G401.6 (cell line): ENCODE data around the gene FJX1.

Experiments
- FAIRE-seq: peaks from 2 replicates; lab custom pipeline; 2012; peaks lifted over from hg19 to GRCh38; lab: Jason Lieb, UNC

The FJX1 gene

DNA sequence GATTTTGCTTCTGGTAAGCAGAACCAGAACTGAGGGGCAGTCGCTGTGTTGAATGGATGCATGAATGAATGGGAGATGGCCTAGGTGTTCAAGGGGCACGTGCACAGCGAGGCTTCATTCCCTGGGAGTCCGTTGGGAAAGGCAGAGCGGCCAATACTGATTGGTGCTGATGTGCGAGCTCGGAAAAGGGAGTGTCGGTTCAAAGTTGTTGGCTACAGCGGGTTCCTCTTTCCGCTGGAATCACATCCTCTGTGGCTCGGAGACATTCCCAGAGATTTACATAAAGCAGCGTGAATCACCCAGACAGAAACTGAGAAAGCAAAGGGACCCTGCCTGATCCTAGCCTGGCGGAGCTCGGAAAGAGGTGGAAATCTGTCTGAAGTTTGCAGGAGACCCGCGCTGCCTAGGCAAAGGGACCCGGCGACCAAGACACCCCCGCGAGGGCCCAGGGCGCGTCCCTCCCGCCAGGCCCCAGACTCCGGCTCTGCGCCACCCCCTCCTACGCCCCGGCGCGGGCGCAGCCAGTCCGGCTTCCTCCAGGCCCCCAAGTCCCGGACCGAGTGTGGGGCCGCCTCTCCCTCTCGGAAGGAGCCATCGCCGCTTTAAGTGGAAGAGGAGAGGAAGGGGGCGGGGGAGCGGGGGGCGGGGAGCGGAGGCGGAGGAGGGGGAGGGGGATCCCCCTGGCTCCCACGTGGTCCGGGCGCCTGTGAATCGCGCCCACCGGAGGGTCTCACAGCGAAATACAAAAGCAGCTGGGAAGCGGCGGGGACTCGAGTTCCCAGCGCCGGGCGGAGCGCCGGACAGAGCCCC is at the start of gene FJX1:
FJX1 (plus strand) TSS at position 774 of the 810 bp plus-strand sequence. CDS start 177 bp downstream, outside the sequence.
- peak; percentile 91 for FAIRE-seq

DNA sequence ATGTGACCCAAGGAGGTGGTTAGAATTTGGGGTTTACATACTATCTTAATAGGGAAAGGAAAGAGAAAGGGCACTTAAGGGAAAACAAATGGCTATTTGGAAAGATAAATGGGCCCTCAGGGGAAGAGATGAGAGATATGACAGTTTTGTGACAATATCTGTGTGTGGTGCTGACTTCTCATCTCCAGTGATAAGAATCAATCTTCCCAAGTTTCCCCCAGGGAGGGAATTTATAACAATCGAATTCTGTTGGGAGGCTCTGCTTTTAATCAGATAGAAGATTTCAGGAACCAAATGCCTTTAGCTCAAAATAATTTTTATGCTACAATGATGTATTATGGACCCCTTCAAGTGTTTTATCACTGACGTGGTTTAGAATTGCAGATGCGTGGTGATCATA is 46.6 kb upstream of the FJX1 start:
- no peak for FAIRE-seq

DNA sequence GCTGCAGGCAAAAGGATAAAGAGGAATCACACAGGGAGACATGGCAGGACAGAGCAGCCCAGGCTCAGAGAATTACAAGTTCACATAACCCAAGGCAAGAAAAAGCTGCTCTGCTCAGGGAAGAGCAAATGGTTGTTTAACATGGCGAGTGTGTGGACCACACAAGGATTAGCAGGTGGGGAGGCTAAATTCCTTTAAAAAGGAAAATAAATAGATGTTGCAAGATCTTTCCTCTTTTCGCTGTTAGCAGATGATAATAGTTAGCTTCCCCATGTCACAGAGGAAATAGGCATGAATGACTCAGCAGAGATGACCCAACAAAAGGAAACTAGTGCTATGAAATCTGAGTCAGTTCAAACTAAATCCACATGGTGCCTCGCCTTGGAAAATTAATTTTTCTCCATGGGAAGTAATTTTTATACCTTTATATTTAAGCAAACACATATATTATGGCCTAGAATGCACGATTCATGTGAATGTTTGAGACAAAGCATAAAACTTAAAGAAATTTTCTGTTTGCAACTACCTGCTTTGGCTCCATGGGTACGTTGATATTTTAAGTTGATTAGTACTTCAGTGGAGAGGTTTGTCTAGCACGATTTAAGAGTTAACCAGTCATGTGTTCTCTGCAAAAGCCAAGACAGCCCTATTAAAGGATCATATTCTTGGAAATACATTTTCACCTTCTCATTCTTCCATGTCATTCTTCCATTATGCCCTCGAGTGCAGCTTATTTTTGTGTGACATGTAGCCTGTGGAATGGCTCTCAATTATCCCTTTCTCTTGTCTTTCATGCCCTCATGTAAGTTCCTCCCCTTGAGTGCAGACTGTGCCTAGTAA is 38.5 kb upstream of the FJX1 start:
- no peak for FAIRE-seq

DNA sequence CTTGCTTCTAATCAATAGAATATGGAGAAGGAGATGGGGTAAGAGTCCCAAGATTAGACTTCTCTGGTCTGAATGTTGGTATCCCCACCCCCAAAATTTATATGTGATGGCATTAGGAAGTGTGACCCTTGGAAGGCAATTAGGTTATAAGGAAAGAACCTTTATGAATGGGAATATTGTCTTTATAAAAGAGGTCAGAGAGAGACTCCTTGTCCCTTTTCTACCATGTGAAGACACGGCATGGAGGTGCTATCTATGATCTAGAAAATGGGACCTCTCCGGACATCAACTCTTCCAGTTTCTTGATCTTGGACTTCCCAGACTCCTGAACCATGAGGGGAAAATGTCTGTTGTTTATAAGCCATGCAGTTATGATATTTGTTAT is 37.9 kb upstream of the FJX1 start:
- FAIRE-seq = no peak

DNA sequence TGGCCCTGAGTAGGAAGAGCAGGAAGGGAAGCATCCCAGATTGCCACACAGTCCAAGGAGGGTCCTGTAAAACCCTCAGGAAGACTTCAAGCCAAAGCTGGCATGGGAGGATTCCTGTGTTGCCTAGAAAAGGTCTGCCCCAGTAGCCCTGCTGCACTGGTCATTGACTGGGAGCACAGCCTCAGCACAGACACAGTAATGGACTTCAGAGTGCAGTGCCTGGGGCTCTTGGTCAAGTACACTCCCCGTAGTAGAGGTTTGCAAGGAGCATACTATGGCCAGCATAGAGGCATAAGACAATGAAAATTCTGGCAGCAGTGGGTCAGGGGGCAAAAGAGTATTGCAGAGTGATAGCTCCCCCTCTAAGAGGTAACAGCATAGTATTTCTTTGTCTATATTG is 36.2 kb upstream of the FJX1 start:
- FAIRE-seq = no peak

- no peak for FAIRE-seq
These were observed 35.1 kb upstream of the FJX1 start for GRCh38 chr11:35583126-35583525.

GRCh38 chr11:35583843-35584242 is 34.4 kb upstream of the FJX1 start:
- FAIRE-seq = no peak

DNA sequence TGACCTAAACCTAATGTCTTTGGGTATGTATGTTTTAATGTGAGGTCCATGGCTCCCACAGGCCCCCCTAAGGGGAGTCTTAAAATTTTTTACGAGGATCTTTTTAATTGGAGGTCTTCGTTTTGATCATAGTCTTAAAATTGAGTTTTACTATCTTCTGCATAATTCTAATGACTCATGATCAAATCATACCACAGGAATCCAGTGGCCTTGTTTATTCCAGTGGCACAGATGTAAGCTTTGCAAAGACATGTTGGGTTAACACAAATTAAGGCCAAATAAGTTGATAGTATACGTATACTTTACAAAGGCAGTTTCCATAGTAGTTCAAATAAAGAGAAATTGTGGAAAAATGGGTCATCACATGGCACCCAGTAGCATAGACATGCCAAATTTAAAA is 33.9 kb upstream of the FJX1 start:
- no peak for FAIRE-seq

DNA sequence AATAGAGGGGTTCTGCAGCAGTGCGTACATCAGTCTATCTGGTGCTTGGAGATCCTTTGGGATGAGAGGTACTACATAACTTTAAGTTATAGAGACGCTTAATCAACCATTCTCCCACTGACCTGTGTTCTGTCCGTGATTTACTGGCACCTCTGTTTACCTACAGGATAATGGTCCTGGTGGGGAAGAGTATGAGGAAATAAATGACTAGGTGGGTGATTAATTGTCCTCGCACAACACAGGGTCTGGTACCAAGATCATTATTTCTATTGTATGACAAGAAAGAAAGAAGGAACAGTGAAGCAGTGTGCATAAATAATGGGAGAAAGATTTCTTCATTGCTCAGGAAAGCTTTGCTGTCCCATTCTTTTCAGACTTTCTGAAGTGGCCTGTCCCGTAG is 32.8 kb upstream of the FJX1 start:
- FAIRE-seq = no peak

DNA sequence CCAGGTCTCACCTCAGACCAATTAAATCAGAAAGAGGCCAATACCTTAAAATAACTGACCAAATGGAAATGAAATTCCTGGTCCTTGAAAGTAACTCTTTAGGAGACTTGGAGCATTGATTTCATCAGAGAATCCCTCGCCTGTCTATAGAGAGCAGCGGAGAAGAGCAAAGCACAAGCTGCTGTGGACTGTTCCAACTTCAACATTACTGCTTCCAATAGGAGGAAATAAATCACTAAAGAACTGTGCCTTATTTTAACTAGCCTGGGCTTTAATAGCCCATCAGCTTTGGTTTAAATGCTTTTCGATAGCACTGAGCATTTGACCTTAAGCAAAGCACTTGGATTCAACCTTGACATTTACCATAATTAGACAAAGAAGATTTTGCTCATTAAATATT is 32.0 kb upstream of the FJX1 start:
- no peak for FAIRE-seq

DNA sequence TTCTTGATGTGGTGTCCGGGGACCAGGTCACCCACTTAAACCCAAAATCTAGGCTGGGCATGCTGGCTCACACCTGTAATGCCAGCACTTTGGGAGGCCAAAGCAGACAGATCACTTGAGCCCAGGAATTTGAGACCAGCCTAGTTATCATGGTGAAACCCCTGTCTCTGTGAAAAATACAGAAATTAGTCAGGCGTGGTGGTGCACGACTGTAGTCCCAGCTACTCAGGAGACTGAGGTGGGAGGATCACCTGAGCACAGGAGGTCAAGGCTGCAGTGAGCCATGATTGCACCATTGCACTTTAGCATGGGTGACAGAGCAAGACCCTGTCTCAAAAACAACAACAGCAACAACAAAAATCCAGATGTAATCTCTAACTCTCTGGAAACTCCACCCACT is 30.3 kb upstream of the FJX1 start:
- no peak for FAIRE-seq

- no peak for FAIRE-seq
These were observed 29.6 kb upstream of the FJX1 start for GRCh38 chr11:35588627-35589026.

- FAIRE-seq = no peak
These were observed 29.0 kb upstream of the FJX1 start for GRCh38 chr11:35589281-35589680.

DNA sequence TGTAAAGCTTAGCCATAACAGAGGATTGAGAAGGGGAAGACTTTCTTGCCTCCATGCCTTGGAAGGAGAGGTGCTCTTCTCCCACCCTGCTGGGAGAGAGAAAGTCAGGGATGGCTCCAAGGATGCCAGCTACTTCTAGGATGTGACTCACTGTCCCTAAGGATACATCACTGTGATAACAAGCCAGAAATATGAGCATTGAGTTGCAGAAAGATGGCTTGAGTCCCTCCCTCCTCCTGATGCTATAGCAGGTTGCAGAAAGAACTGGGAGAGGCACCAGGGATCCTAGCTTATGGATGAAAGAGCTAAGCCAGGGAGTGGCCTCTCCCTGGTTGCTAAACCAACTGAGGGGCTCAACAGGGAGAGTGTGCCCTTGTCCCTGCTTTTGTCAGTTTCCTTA is 27.8 kb upstream of the FJX1 start:
- no peak for FAIRE-seq

GRCh38 chr11:35593143-35593542 is 25.1 kb upstream of the FJX1 start:
- no peak for FAIRE-seq

DNA sequence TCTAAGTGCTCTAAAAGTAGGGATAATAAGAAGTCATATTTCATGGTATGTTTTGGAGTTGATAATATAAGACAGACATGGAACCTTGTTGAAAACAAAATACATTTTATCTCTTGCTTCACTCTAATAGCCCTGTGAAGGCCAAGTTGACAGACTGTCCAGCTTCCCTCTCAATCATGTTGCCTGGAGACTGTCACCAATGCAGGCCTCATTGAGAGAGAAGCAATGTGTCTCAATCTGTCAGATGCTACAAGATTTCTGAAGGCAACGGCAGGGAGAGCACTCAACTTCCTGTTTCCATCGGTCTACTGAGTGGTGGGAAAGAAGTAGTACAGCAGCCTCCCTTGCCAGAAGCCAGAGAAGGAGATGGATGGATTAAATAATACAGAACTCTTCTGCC is 23.6 kb upstream of the FJX1 start:
- FAIRE-seq = no peak

- FAIRE-seq = no peak
These were observed 19.8 kb upstream of the FJX1 start for GRCh38 chr11:35598254-35599125.

DNA sequence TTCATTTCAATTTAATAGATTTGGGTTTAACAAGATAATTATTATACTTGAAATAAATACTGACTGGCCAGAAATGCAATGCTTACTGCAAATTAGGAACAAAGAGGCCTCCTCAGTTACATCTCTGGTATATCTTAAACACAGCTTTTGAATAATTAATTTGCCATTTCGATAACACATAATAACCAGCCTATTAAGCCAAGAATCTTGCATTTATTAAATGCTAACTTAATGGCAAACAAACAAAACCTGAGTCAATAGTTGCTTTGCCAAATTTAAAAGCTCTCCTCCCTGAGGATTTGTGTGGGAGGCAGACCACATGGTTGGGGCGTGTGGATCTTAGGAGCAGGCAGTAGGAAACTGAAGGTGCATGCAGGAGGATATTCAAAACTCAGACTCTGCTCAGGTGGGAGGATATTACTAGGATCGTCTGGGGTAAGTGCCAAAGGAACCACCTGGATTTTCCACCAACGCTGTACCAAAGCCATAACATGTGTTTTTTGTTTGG is 17.9 kb upstream of the FJX1 start:
- FAIRE-seq = no peak

DNA sequence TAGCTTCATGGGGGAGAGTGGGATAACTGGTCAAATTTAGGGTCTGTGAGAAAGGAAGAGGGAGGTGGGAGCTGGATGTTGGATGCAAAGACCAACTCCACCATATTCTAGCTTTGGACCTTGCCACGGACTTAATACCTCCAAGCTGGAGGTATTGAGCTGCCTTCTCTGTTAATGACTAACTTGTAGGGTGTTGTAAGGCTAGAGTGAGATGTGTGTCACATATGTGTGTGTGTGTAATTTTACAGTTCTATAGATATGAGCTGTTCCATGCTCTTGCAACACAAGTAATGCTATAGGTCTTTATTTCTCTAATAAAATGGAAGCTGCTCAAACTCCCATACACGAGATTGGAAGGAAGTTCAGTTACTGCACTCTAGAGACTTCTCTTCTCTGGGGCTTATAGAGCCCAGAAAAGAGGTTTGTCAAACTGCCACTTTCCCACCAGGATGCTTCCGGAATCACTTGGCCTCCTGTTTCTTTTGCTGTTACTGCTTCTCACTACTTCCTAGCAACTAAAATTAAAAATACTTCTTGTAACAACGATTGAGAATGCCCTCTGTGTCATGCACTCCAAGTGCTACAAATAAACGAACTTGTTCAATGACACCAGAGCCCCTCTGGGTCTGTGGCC is 16.0 kb upstream of the FJX1 start:
- FAIRE-seq = no peak

DNA sequence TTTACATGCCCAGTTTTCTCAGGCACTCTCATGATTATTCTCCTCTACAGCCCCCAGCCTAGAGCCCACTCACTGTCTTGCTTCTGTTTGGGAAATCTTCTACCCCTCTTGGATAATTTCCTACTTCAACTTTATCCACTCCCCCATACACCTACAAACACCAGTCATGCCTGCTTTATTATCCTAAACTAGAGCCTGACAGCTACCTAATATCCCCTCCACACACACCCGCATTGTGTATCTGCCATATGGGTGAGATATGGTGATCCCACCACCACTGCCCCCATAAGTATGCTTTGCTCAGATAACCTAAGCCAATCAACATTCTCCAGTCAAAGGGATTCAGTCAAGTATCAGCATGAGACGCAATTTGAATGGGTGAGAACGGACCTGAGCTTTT is 15.3 kb upstream of the FJX1 start:
- FAIRE-seq = no peak

DNA sequence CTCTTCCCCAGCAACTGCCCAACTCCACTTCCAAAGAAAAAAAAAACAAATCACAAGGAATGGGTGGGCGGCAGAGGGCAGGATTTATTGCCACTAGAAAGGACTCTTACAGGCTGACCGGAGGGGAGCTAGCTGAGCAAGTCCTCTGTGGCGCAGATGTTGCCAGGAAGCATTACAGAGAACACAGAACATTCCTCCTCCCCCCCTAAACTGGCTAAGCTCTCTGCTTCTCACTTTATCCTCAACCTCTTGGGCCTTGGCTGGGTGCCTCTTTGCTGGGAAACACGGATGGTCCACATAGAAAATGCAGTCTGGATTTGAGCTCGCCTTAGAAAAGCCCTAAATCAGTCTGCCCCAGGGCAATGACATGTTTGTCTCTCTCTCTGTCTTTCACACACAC is 12.6 kb upstream of the FJX1 start:
- FAIRE-seq = no peak

- no peak for FAIRE-seq
These were observed 12.1 kb upstream of the FJX1 start for GRCh38 chr11:35606206-35606605.
